NCI-H2227 treated with DMSO at 0.1 percent for 48 hours (cell line): ENCODE results near the gene SPECC1L.
"Not testable (repeated sequence)": the region's sequence is repeated elsewhere in the genome, so short reads cannot be mapped to it uniquely, and the experiment has no call there.

Experiments used
- DNase-seq: peaks from one replicate; lab custom pipeline; 2025; lab: John Stamatoyannopoulos, UW

SPECC1L gene

DNA sequence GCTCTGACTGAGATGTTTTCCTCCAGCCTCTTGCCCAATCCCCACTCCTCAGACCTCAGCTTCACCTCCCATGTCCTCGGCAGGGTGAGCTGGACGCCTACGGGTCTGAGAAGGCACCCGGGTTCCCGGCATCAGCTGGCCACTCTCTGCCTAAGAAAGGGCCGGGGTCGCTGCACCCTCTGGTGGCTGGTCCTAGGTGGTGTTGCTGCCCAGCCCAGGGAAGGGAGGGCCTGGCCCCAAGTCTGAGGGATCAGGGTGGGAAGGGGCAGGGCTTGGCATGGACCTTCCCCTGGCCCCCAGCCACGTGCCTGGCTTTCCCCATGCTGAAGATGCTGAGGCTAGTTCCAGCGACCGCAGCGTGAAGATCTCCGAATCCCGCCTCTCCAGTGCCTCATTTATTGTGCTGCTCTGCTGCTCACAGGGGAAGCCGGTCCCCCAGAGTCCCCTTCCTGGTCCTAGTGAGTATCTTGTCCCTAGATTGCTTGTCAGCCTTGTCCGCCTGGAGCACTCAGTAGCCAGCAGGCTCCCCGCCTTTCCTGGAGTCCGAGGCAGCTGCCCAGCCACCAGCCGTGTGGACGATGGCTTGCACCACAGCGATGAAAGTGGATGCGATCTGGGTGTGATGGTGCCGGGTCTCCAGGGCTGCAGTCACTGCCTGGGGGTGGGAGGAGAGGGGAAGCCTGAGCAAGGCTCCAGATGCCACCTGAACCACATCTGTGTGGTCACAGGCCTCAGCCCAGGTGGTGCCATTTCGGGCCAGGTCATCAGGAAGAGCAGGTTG, 22.9 kb upstream of the SPECC1L start:
- no peak for DNase-seq

DNA sequence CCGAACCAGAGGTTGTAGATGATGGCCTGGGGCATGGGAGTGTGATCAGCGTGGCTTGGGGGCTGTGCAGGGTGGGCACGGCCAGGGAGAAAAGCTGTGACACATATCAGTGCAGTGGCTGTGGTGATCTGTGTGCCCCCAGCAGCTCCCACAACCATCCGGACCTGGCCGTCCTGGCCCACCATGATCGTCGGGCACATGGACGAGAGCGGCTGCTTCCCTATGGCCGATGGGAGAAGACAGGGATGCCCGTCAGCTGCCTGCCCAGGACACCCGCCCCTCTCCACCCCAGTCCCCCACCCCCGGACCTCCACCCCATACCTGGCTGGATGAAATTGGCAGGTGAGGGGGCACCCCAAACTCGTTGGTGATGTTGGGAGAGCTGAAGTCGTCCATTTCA, 22.0 kb upstream of the SPECC1L start:
- DNase-seq = not testable (repeated sequence)

DNA sequence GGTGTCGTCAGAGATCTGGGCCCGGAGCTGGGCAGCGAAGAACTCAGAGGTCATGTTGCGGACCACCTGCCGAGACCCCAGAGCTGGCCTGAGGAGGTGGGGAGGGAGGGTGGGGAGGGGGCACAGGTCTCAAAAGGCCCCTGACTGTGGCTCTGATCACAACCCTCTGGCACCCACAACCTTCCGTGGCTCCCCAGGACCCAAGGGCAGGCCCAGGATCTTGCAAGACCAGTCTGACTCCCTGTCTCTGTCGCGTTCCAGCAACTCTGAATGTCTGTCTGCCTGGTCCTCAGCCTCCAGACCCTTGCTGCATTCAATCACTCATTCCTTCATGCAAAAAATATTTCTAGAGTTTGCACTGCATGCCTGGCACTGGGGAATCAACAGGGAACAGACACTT, 21.2 kb upstream of the SPECC1L start:
- not testable (repeated sequence) for DNase-seq

DNA sequence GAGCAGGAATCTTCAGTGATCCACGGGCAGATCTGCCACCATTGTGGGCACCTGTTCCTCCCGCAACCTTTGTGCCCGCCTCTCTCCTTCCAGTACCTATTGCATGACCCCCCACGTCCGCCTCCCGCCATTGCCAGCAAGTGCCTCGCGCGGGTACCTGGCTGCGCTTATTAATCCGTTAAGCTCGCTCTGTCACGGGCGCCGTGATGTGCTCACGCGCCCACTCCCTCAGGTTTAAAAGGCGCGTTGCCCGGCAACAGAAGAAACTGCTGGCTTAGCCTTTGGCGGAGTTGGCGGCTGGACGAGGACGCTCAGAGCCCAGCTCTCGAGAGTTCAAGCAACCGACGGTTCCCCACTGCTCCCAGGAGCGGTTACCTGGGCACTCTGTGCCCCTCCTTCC, 19.3 kb upstream of the SPECC1L start:
- DNase-seq = not testable (repeated sequence)

DNA sequence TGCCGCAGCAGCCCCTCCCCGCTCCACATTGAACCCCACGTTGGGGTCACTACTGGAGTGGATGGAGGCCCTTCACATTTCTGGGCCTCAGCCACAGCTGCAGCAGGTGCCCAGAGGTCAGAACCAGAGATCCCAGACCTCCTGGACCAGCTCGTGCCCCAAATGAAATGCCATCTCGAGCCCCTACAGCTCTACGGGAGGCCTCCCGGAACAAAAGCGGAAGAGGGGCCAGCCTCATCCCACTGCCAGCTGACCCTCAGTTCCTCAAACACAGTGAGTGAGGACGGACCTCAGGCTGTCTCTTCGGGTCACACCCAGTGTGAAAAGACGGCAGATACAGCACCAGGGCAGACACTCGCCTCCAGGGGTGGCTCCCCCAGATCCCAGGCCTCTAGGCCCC, 17.5 kb upstream of the SPECC1L start:
- DNase-seq = not testable (repeated sequence)

DNA sequence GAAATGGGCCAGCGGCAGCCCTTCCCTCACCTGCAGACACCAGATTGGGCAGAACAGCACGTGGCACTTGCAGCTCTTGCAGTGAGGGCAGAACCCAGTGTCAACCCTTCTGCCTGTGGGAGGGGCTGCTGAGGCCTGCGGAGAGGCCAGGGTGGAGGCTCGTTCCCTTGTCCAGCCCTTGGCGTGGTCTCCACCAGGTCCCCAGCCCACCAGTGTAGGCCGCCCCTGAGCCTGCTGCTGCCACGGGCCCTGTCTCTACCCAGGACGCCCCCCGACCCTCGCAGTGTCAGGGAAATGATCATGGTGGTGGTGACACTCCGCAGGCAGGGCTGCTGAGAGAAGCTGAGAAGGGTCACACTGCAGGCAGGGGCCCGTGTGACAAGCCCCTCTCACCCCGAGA, 14.5 kb upstream of the SPECC1L start:
- DNase-seq = not testable (repeated sequence)

DNA sequence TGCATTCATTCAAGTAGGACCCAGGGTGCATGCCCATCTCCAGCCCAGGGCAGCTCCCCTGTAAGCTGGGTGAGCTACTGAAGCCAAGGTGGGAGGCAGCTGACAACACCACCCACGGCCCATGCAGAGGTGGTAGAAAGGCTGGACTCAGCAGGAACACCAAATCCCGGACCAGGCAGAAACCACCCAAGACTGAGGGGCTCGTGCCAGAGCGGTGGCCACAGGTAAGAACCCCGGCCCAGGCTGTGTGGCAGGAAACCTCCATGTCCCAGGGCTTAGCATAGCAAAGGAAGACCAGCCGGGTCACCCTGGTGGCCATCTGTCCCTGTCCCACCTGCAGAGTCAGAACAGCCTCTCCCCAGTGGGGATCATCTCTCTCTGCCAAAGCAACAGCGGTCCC, 13.9 kb upstream of the SPECC1L start:
- DNase-seq = not testable (repeated sequence)

DNA sequence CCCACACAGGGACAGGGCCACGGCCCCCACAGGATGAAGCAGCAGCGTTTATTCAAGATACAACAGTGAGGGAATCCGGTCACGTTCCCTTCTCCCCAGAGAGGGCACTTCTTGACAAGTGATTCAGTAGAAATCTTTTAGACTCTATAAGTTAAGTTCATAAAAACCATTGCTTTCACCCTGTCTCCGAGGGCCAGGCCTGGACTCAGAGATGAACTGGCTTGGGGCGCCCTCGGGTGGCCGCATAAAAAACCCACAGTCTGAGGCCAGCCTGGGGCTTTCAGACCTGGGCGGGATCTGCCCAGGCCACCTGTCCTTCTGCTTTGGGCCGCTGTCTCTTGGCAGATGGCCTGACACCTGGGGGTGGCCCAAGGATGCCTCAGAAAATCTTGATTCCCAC, 11.2 kb upstream of the SPECC1L start:
- DNase-seq = peak; percentile 8

DNA sequence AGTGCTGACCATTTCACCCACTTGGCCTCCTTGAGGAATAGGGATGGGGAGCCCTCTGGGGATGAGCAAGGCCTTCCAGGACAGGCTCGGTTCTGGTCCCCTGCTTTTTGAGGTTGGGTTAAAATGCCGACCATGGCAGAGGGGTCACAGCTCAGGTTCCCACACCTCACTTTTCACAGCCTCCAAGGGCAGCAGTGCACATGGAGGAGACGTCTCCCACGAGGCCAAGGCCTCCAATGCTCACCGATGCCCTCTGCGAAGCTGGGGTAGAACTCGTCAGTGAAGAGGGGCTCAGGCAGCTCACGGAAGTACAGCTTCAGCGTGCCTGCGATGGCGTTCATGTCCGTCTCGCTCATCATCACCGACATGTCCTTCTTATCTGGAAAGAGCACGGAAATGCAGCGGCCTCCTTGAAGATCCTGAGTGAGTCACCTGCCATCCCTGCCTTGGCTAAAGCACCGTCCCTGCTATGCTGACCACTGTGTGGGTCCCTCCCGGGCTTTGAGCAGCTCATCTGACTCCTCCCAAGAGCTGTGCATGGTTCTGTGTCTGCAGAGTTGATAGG, 8.4 kb upstream of the SPECC1L start:
- not testable (repeated sequence) for DNase-seq

DNA sequence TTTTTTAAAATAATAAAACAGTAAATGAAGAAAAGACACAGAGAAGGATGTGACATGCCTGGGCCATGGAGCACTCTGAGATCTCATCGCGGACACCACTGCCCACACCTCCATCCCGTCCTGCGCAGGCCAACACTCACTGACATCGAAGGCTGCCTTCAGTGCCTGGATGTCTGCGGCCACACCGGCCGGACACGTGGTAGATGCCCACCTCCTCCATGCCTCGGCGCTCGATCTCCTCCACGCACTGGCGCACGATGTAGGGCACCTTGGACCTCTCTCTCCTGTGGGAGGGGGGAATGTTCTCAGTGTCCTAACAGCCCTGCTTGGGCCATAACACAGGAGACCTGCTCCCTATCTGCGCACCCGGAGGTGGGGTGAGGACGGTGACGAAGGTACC, 7.2 kb upstream of the SPECC1L start:
- not testable (repeated sequence) for DNase-seq

DNA sequence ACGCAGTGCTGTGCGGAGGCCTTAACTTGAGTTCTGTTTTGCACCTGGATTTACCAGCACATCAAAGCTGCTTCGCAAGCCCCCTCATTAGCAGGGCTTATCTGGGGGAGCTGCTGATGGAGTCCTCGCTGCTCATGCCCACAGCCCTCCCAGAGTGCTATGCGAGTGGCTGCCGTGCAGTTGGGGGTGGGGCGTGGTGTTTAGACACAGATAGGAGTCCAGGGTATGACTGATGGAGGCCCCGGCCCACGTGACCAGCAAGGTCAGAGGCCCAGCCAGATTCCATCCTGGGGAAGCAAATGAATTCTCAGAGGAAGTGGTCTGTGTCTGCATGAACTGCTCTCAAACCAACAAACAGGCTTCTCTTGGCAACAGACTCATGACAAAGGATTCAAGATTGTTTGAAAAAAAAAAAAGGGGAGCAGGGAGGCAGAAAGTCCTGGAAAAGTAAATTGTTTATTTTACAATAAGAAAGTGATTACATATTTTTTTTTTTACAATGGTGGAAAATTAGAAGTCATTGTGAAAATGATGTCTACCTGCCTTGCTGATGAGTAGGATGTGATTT, 6.2 kb upstream of the SPECC1L start:
- not testable (repeated sequence) for DNase-seq

DNA sequence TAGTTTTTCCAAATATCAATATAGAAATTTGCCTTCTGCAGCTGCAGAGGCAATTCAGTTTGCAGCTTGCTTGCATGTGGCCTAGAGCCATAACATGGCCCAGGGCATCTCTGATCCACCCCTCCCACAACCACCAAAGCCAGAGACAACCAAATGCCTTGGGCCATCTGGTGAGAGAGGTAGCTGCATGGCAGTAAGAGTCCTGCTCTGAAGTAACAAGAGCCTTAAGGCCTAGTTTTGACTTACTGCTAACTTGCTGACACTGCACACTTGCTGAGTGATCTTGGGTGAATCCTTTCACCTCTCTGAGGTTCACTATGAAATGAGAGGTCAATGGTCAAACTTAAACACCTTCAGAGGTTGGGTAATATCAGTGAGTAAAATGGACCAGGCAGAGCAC, 4.9 kb upstream of the SPECC1L start:
- DNase-seq = no peak

DNA sequence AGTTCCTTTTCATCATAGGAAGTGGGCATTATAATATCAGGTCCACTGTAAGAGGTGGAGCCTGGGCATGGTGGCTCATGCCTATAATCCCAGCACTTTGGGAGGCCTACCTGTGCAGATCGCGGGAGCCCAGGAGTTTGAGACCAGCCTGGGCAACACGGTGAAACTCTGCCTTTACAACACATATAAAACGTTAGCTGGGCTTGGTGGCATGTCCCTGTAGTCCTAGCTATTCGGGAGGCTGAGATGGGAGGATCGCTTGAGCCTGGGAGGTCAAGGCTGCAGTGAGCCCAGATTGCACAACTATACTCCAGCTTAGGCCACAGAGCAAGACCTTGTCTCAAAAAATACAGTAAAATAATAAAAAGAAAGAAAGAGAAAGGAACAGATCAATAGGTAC, 4.1 kb upstream of the SPECC1L start:
- not testable (repeated sequence) for DNase-seq

DNA sequence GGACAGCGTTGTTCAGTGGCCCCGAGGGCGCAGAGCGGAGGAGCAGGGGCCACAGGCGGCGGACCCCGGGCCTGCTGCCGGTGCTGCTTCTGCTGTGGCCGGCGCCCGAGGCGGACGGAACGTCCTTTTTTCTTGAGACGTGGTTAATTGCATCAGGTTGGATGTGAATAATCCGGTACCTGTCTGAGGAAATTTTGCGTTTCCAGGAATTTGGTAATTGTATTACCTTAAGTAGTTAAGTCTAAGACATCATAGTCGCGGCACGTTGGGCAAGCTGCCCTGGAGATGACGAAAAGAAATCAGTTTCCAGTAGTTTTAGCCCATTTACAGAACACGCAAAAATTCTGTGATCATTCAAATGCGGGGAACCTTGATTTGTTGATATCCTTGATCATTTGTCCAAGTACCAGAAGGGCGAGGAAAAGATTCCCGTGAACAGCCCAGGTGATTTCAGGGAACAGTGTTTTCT, 789 bp downstream of the SPECC1L start:
- DNase-seq = no peak

DNA sequence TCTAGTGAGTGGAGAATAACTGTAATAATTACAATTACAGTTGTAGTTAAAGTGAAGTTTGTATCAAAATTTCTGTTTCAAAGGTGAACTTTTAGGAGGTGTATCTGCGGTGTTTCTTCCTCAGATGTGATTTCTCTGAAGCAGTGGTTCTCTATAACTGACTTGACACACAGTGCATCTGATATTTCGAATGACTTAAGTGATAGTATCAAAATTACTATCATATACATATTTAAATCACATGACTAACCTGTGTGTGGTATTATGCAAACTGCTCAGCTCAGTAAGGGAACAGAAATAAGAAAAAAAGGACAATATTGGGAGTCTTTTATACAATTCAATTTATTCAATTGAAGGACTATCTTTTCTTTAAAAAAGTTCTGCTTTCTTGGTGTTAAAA, 2.4 kb downstream of the SPECC1L start:
- not testable (repeated sequence) for DNase-seq

DNA sequence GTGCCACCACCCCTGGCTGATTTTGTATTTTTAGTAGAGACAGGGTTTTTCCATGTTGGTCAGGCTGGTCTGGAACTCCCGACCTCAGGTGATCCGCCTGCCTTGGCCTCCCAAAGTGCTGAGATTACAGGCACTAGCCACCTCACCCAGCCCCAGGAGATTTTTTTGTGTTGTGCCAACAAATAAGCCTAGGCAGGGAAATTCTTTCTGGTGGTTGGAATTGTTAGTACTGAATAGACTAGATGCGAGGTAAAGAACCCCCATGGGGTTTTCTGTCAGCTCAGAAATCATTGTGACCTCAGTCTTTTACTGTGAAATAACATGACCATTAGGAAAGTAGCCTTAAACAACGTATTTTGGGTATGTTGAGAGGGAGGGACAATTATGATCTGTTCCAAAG, 3.3 kb downstream of the SPECC1L start:
- DNase-seq = not testable (repeated sequence)

DNA sequence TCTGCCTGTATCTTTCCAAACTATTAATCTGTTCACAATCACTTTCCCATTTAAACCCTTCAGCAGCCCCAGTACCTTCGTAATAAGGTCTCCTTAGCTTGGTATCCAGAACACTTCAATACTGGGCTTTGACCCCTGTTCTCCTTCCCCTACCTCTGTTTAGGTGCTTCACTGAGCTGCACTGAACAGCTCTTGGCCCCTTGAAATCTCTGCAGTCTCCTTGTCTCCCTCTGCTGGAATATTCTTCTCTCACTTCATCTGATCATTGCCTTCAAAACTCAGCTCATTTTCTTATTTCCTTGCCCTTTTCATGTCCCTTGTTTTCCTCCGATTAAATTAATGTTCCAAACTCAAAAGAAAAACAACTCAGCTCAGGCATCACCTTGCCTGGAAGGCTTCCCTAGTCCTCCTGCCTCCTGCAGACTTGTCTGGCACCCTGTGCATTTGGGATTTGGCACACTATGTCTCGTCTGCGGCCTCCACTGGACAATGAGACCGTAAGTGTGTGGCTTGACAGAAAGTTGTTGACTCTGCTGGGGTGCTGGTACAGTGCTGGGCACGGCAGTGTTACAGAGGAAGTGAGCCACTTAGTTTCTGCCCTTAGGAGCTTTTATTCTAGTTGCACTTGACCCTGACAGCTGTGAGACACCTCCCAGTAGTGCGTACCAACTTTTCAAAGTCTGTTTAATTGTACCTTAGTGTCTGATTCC, 4.2 kb downstream of the SPECC1L start:
- DNase-seq = not testable (repeated sequence)

DNA sequence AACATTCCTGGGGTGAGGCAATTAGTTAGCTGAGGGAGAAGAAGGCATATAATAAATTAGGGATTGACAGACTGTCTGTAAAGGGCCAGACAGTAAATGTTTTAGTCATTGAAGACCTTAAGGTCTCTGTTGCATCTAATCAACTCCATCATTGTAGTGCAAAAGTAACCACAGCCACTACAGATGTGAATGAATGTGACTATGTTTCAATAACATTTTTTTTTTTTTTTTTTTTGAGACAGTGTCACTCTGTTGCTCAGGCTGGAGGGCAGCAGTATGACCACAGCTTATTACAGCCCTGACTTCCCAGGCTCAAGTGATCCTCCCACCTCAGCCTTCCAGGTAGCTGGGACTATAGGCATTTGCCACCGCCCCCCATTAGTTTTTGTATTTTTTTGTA, 9.7 kb downstream of the SPECC1L start:
- DNase-seq = not testable (repeated sequence)

DNA sequence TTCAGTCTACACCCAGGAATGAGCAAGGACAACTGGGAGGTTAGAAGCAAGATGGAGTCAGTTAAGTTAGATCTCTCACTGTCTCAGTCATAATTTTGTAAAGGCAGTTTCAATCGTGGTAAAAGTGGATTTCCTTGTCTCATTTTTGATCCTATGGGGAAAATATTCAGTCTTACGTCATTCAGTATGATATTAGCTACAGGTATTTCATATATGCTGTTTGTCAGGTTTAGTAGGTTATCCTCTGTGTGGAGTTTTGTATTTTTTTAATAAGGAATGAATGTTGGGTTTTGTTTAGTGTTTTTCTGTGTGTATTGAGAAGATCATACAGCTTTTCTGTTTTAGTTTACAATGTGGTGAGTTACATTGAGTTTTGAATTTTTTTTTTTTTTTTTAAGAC, 11.8 kb downstream of the SPECC1L start:
- DNase-seq = no peak

DNA sequence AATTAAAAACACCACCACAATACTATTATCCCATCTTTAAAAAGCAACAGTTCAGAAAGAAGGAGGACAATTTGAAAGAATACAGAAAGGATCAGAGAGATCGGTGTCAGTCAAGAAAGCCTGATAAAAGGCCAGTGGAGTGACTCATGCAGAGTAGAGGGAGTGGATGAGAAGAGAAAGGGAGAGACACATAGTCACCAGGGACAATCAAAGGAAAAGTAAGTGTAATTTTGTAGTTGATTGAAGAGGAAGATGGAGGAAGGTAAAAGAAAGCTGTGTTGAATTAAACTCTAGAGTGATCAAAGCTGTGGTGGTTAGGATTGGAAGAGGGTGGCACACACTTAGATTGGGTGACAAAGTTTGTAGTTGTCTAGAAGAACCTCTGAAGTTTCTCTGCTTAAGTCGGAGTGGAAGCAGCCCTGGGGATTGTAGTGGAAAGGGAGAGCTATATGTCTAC, 14.1 kb downstream of the SPECC1L start:
- no peak for DNase-seq

DNA sequence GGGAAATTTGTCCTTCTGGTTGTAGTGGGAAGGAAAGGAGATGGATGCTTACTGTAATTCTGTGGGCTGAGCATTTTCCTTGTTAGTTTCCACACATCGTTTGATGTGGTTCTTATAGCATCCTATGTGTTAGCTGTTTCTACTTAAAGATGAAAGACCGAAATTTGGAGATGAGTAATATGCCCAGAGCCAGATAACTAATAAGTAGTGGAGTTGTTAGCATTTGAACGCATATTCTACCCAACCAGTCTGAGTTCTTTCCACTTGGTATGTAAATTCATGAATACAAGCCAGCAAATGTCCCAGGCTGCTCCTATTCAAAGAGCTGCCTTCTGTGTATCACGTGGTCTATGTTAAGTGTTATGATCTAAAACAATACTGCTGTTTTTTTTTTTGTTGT, 14.6 kb downstream of the SPECC1L start:
- DNase-seq = no peak

DNA sequence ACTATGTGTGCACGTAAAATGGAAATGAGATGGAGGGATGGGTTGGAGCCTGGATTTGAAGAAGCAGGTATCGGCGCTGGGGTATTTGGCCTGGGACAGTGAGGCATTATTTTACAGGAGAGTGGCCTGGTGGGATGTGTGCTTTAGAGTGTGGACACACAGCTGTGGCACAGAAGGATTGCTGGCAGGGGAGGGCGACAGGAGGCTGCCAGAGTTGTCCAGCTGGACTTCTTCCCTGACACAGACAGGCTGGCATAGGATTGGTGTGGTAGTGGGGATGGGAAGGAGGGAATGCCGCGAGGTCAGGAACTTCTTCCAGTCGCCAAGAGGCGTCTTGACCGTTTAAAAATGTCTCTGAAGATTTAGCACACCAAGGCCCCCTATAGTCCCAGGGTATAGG, 16.6 kb downstream of the SPECC1L start:
- DNase-seq = not testable (repeated sequence)

DNA sequence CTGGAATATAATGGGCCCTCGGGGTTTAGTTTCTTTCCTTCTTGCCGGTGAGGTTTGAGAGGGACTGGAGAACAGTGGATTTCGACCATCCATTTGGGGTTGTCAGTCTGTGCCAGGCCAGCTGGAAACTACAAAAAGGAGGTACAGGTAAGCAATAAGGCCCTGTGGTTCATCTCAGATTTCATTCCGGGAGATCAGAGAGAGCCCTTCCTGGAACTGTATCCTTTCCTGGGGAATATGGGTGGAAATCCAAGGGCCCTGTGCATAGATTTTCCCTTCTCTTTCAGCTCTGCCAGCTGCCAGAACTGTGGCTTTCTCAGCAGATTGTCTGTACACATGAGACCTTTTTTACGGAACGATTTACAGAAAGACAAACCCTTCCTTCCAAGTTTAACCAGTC, 17.2 kb downstream of the SPECC1L start:
- not testable (repeated sequence) for DNase-seq
